Amygdala (tissue), 56 donors: ENCODE data around the gene HMX1.

Experiments
- DNase-seq, 56 donors: peaks; one replicate each; lab custom pipeline; 2025; lab: John Stamatoyannopoulos, UW

HMX1 gene

GRCh38 chr4:8871417-8872401, at the start of gene HMX1:
Gene HMX1, minus strand, starts transcription at chr4:8871839. Its CDS starts 225 bp downstream, at chr4:8871614.
- peak in 48 of 56 donors; percentile 3 to 80 (median 49) for DNase-seq

GRCh38 chr4:8920969-8921368, 49.3 kb upstream of the HMX1 start:
- DNase-seq = no peak

- DNase-seq = no peak
These were observed 48.8 kb upstream of the HMX1 start for GRCh38 chr4:8920289-8920965.

- no peak for DNase-seq
These were observed 48.1 kb upstream of the HMX1 start for GRCh38 chr4:8919651-8920288.

- DNase-seq = peak in 45 of 56 donors; percentile 9 to 77 (median 42)
These were observed 46.5 kb upstream of the HMX1 start for GRCh38 chr4:8917868-8918783.

GRCh38 chr4:8917321-8917811, 45.7 kb upstream of the HMX1 start:
- DNase-seq = no peak

GRCh38 chr4:8916906-8917305, 45.3 kb upstream of the HMX1 start:
- DNase-seq = no peak

GRCh38 chr4:8916351-8916885, 44.8 kb upstream of the HMX1 start:
- no peak for DNase-seq

GRCh38 chr4:8915201-8916200, 43.9 kb upstream of the HMX1 start:
- DNase-seq = no peak

- no peak for DNase-seq
These were observed 43.0 kb upstream of the HMX1 start for GRCh38 chr4:8914461-8915171.

GRCh38 chr4:8913858-8914460, 42.3 kb upstream of the HMX1 start:
- no peak for DNase-seq

- DNase-seq = no peak
These were observed 41.6 kb upstream of the HMX1 start for GRCh38 chr4:8913121-8913857.

- DNase-seq = no peak
These were observed 40.9 kb upstream of the HMX1 start for GRCh38 chr4:8912506-8912905.

GRCh38 chr4:8912089-8912455, 40.4 kb upstream of the HMX1 start:
- no peak for DNase-seq

GRCh38 chr4:8911316-8912088, 39.9 kb upstream of the HMX1 start:
- DNase-seq = peak in 2 of 56 donors; percentile 54 to 58
